ENCODE measurements around the gene CPED1.

The CPED1 gene

DNA sequence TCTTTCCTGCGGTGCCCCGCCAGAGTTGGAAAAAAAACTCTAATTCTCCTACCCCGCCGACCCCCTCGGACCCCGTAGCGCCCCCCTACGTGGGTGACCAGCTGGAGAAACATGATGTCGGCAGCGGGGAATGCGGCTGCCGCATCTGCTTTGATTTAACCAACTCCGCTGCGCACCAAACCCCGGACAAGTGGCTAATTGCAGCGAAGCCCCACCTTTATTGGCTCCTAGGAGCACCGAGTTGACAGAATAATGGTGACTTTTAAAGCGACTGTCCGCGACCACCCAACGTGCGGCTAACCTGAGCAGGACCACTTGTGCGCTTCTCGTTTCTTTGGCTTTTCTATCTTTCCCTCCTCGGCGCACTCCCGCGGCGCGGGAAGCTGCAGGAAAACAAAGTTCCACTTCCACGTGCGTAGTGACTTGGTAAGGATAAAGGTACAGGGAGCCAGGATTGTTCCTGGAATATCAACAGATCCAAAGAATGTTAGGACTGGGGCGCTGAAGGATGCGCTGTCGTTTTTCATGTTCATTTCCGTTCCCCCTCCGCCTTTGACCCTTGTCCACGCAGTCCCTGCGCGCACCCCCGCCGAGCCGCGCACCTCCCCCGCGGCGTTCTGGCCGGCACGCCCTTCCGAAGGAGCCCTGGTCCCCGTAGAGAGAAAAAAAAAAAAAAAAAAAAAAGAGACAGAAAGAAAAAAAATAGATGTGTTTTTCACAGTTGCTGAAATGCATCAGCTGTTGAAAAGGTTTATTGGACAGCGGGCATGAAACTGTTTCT lies 341.7 kb downstream of the CPED1 start (continued):
- no peak for TF ChIP-seq ZNF555 (tag by site-specific recombination; conservative IDR thresholded peaks at IDR 0.05)
- TF ChIP-seq, protein P1, sequence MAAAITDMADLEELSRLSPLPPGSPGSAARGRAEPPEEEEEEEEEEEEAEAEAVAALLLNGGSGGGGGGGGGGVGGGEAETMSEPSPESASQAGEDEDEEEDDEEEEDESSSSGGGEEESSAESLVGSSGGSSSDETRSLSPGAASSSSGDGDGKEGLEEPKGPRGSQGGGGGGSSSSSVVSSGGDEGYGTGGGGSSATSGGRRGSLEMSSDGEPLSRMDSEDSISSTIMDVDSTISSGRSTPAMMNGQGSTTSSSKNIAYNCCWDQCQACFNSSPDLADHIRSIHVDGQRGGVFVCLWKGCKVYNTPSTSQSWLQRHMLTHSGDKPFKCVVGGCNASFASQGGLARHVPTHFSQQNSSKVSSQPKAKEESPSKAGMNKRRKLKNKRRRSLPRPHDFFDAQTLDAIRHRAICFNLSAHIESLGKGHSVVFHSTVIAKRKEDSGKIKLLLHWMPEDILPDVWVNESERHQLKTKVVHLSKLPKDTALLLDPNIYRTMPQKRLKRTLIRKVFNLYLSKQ (tag by site-specific recombination; IDR thresholded peaks at IDR 0.05; ENCODE audit: borderline replicate concordance), result no peak
- TF ChIP-seq FEZF1 (tag by site-specific recombination; IDR thresholded peaks at IDR 0.05), result no peak
- TF ChIP-seq ZNF112 (tag by site-specific recombination; IDR thresholded peaks at IDR 0.05), result no peak
- TF ChIP-seq, protein P2, sequence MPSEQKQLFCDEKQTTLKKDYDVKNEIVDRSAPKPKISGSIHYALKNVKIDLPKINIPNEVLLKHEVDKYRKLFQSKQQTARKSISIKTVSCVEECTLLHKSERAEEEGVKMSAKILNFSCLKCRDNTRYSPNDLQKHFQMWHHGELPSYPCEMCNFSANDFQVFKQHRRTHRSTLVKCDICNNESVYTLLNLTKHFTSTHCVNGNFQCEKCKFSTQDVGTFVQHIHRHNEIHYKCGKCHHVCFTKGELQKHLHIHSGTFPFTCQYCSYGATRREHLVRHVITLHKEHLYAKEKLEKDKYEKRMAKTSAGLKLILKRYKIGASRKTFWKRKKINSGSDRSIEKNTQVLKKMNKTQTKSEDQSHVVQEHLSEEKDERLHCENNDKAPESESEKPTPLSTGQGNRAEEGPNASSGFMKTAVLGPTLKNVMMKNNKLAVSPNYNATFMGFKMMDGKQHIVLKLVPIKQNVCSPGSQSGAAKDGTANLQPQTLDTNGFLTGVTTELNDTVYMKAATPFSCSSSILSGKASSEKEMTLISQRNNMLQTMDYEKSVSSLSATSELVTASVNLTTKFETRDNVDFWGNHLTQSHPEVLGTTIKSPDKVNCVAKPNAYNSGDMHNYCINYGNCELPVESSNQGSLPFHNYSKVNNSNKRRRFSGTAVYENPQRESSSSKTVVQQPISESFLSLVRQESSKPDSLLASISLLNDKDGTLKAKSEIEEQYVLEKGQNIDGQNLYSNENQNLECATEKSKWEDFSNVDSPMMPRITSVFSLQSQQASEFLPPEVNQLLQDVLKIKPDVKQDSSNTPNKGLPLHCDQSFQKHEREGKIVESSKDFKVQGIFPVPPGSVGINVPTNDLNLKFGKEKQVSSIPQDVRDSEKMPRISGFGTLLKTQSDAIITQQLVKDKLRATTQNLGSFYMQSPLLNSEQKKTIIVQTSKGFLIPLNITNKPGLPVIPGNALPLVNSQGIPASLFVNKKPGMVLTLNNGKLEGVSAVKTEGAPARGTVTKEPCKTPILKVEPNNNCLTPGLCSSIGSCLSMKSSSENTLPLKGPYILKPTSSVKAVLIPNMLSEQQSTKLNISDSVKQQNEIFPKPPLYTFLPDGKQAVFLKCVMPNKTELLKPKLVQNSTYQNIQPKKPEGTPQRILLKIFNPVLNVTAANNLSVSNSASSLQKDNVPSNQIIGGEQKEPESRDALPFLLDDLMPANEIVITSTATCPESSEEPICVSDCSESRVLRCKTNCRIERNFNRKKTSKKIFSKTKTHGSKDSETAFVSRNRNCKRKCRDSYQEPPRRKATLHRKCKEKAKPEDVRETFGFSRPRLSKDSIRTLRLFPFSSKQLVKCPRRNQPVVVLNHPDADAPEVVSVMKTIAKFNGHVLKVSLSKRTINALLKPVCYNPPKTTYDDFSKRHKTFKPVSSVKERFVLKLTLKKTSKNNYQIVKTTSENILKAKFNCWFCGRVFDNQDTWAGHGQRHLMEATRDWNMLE (tag by site-specific recombination; conservative IDR thresholded peaks at IDR 0.05; ENCODE audit: low read depth), result no peak
- TF ChIP-seq, protein P3, sequence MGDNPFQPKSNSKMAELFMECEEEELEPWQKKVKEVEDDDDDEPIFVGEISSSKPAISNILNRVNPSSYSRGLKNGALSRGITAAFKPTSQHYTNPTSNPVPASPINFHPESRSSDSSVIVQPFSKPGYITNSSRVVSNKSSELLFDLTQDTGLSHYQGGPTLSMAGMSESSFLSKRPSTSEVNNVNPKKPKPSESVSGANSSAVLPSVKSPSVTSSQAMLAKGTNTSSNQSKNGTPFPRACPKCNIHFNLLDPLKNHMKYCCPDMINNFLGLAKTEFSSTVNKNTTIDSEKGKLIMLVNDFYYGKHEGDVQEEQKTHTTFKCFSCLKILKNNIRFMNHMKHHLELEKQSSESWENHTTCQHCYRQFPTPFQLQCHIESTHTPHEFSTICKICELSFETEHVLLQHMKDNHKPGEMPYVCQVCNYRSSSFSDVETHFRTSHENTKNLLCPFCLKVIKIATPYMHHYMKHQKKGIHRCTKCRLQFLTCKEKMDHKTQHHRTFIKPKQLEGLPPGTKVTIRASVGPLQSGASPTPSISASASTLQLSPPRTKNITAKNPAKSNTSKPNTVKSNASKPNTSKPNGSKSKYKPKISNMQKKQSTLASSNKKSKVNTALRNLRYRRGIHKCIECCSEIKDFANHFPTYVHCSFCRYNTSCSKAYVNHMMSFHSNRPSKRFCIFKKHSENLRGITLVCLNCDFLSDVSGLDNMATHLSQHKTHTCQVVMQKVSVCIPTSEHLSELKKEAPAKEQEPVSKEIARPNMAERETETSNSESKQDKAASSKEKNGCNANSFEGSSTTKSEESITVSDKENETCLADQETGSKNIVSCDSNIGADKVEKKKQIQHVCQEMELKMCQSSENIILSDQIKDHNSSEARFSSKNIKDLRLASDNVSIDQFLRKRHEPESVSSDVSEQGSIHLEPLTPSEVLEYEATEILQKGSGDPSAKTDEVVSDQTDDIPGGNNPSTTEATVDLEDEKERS (tag by site-specific recombination; IDR thresholded peaks at IDR 0.05), result no peak
- TF ChIP-seq ZBTB7A (tag by site-specific recombination; IDR thresholded peaks at IDR 0.05; ENCODE audit: low read depth), result no peak
- TF ChIP-seq, protein P4, sequence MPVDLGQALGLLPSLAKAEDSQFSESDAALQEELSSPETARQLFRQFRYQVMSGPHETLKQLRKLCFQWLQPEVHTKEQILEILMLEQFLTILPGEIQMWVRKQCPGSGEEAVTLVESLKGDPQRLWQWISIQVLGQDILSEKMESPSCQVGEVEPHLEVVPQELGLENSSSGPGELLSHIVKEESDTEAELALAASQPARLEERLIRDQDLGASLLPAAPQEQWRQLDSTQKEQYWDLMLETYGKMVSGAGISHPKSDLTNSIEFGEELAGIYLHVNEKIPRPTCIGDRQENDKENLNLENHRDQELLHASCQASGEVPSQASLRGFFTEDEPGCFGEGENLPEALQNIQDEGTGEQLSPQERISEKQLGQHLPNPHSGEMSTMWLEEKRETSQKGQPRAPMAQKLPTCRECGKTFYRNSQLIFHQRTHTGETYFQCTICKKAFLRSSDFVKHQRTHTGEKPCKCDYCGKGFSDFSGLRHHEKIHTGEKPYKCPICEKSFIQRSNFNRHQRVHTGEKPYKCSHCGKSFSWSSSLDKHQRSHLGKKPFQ (tag by site-specific recombination; IDR thresholded peaks at IDR 0.05), result no peak
- TF ChIP-seq, protein P5, sequence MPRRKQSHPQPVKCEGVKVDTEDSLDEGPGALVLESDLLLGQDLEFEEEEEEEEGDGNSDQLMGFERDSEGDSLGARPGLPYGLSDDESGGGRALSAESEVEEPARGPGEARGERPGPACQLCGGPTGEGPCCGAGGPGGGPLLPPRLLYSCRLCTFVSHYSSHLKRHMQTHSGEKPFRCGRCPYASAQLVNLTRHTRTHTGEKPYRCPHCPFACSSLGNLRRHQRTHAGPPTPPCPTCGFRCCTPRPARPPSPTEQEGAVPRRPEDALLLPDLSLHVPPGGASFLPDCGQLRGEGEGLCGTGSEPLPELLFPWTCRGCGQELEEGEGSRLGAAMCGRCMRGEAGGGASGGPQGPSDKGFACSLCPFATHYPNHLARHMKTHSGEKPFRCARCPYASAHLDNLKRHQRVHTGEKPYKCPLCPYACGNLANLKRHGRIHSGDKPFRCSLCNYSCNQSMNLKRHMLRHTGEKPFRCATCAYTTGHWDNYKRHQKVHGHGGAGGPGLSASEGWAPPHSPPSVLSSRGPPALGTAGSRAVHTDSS (tag by site-specific recombination; IDR thresholded peaks at IDR 0.05), result no peak
- TF ChIP-seq, protein P6, sequence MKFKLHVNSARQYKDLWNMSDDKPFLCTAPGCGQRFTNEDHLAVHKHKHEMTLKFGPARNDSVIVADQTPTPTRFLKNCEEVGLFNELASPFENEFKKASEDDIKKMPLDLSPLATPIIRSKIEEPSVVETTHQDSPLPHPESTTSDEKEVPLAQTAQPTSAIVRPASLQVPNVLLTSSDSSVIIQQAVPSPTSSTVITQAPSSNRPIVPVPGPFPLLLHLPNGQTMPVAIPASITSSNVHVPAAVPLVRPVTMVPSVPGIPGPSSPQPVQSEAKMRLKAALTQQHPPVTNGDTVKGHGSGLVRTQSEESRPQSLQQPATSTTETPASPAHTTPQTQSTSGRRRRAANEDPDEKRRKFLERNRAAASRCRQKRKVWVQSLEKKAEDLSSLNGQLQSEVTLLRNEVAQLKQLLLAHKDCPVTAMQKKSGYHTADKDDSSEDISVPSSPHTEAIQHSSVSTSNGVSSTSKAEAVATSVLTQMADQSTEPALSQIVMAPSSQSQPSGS (tag by site-specific recombination; IDR thresholded peaks at IDR 0.05; ENCODE audit: low read depth), result no peak
- TF ChIP-seq SETDB1 (IDR thresholded peaks at IDR 0.05; ENCODE audit: insufficient read length, low read length), result no peak
- no peak for TF ChIP-seq ZNF677 (tag by site-specific recombination; IDR thresholded peaks at IDR 0.05)
- TF ChIP-seq, protein P7, sequence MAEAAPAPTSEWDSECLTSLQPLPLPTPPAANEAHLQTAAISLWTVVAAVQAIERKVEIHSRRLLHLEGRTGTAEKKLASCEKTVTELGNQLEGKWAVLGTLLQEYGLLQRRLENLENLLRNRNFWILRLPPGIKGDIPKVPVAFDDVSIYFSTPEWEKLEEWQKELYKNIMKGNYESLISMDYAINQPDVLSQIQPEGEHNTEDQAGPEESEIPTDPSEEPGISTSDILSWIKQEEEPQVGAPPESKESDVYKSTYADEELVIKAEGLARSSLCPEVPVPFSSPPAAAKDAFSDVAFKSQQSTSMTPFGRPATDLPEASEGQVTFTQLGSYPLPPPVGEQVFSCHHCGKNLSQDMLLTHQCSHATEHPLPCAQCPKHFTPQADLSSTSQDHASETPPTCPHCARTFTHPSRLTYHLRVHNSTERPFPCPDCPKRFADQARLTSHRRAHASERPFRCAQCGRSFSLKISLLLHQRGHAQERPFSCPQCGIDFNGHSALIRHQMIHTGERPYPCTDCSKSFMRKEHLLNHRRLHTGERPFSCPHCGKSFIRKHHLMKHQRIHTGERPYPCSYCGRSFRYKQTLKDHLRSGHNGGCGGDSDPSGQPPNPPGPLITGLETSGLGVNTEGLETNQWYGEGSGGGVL (tag by site-specific recombination; IDR thresholded peaks at IDR 0.05), result peak; percentile 32; the same call in 1 of the 2 replicates
- TF ChIP-seq ZNF391 (tag by site-specific recombination; IDR thresholded peaks at IDR 0.05; ENCODE audit: borderline replicate concordance, low read depth), result no peak
- TF ChIP-seq ZNF610 (tag by site-specific recombination; IDR thresholded peaks at IDR 0.05; ENCODE audit: borderline replicate concordance), result 0 out of 2 replicates have a peak, but pooled peaks have one; percentile 21
- no peak for TF ChIP-seq ZNF473 (tag by site-specific recombination; IDR thresholded peaks at IDR 0.05)
- TF ChIP-seq HOXD13 (CRISPR knock-in tag; IDR thresholded peaks at IDR 0.05; ENCODE audit: borderline replicate concordance), result no peak
- TF ChIP-seq SCRT1 (tag by site-specific recombination; IDR thresholded peaks at IDR 0.05; ENCODE audit: borderline replicate concordance), result no peak
- TF ChIP-seq, protein P8, sequence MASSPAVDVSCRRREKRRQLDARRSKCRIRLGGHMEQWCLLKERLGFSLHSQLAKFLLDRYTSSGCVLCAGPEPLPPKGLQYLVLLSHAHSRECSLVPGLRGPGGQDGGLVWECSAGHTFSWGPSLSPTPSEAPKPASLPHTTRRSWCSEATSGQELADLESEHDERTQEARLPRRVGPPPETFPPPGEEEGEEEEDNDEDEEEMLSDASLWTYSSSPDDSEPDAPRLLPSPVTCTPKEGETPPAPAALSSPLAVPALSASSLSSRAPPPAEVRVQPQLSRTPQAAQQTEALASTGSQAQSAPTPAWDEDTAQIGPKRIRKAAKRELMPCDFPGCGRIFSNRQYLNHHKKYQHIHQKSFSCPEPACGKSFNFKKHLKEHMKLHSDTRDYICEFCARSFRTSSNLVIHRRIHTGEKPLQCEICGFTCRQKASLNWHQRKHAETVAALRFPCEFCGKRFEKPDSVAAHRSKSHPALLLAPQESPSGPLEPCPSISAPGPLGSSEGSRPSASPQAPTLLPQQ (tag by site-specific recombination; IDR thresholded peaks at IDR 0.05), result no peak
- TF ChIP-seq ZNF629 (tag by site-specific recombination; IDR thresholded peaks at IDR 0.05), result no peak
